GM21528 (cell line): ENCODE results near the gene PLA2G2D.

Experiments used
- ATAC-seq: cut with Tn5 transposase; IDR thresholded peaks from one replicate; pipeline ENCODE4 v1.9.1; 2021; ENCODE audit warnings: mild to moderate bottlenecking, moderate library complexity; ENCODE audit not compliant: unreplicated experiment, low FRiP score

The PLA2G2D gene, protein sequence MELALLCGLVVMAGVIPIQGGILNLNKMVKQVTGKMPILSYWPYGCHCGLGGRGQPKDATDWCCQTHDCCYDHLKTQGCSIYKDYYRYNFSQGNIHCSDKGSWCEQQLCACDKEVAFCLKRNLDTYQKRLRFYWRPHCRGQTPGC

GRCh38 chr1:20119347-20119746 lies at the start of gene PLA2G2D:
TSS of gene PLA2G2D (minus strand) at chr1:20119536. CDS start at chr1:20119498, 38 bp downstream.
- ATAC-seq = no peak

- ATAC-seq = no peak
These were observed 49.5 kb upstream of the PLA2G2D start for GRCh38 chr1:20168564-20169491.

DNA sequence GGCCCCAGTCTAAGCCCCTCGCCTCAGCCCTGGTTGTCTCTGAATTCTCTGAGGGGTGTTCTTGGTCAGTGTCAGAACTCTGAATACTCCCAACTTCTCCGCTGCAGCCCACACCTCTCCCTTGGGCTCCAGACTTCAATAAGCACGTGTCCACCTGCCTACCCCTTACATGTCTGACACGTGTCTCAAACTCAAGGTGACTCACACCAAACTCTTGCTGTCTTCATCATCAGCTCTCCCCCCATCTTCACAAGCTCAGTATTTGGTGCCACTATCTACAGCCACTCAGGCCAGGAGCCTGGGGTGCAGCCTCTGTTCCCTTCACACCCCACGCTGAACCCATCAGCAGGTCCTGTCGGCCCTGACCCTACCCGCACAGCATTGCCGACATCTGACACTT lies 47.8 kb upstream of the PLA2G2D start:
- ATAC-seq = no peak

GRCh38 chr1:20166051-20166450 lies 46.7 kb upstream of the PLA2G2D start:
- ATAC-seq = no peak

DNA sequence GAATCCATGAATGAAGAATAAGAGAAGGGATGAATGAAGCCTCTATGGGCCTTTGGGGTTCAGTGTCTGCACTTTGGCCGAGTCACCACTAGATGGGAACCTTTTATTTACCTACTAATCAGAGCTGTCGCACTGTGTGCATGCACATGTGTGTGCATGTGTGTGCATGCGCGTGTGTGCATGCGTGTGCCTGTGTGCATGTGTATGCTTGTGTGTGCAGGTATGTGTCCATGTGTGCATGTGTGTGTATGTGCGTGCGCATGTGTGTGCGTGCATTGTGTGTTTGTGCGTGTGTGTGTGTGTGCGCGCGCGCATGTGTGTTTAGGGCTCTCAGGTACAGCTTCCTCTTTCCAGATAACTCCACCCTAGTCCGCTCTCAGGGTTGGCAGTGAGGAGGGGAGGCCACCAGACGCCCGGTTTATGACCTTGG lies 46.2 kb upstream of the PLA2G2D start:
- ATAC-seq = no peak

- ATAC-seq = no peak
These were observed 45.4 kb upstream of the PLA2G2D start for GRCh38 chr1:20164694-20165202.

- no peak for ATAC-seq
These were observed 40.7 kb upstream of the PLA2G2D start for GRCh38 chr1:20160034-20160433.

DNA sequence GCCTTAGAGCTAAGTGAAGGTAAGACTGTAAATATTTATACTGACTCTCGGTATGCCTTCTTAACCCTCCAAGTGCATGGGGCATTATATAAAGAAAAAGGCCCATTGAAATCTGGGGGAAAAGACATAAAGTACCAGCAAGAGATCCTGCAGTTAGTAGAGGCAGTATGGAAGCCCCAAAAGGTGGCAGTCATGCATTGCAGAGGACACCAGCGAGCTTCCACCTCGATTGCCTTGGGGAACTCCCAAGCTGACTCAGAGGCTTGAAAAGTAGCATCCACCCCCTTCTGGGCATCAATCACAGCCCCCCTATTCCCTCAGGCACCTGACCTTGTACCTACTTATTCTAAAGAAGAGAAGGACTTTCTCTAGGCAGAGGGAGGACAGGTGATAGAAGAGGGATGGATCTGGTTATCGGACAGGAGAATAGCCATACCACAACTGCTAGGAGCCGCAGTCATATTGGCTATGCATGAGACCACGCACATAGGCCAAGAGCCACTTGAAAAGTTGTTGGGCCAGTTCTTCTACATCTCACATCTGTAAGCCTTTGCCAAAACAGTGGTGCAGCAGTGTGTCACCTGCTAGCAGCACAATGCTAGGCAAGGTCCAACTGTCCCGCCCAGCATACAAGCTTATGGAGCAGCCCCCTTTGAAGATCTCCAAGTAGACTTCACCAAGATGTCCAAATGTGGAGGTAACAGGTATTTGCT lies 39.2 kb upstream of the PLA2G2D start:
- ATAC-seq = no peak

- ATAC-seq = no peak
These were observed 35.0 kb upstream of the PLA2G2D start for GRCh38 chr1:20154301-20154831.

DNA sequence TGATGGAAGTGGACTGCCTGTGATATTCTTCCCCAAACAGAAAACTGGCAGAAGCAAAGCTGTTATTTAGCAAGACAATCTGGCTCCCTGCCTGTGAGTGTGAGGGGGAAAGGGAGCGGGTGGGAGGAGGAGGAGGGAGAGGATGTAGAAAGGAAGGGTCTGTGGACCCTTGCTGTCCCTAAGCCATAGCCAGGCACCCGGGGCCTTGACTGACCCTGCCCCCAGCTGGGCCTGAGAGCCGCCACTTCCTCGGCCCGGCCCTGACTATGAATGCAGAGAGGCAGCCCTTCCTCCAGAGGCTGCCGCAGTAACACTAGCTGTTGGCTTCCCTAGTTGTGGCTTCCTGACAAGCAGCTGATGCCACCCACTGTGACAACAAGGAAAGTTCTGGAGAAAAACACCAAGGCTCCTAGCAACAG lies 33.7 kb upstream of the PLA2G2D start:
- ATAC-seq = no peak

- ATAC-seq = no peak
These were observed 33.2 kb upstream of the PLA2G2D start for GRCh38 chr1:20152599-20152930.

- peak; percentile 67 for ATAC-seq
These were observed 32.7 kb upstream of the PLA2G2D start for GRCh38 chr1:20151906-20152598.

- no peak for ATAC-seq
These were observed 31.6 kb upstream of the PLA2G2D start for GRCh38 chr1:20150969-20151368.

- ATAC-seq = no peak
These were observed 31.0 kb upstream of the PLA2G2D start for GRCh38 chr1:20150326-20150705.

GRCh38 chr1:20149601-20150325 lies 30.4 kb upstream of the PLA2G2D start:
- no peak for ATAC-seq

GRCh38 chr1:20148571-20149500 lies 29.5 kb upstream of the PLA2G2D start:
- ATAC-seq = no peak

DNA sequence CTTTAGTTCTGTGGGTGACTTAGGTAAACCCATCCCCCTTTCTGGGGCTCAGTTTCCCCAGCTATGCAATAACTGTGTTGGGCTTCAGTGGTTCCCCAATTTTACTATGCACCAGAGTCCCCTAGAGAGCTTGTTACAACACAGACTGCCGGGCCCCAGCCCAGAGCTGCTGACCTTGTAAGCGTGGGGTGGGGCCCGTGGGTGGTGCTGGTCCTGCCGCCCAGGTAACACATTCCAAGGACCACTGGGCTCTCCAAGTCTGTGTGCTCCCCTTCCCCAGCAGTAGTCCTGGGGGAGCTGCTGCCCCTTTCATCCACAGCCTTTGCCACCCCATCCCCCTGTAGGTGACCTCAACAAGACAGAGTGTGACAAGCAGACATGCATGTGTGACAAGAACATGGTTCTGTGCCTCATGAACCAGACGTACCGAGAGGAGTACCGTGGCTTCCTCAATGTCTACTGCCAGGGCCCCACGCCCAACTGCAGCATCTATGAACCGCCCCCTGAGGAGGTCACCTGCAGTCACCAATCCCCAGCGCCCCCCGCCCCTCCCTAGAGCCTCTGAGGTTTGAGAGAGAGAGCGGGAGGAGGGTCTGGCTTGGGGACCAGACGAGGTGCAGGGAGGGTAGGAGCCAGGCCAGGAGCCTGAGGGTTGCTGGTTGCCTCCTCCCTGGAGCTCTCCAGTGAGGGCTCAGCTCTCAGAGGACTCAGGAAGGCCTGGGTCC lies 28.7 kb upstream of the PLA2G2D start:
- ATAC-seq = no peak
